Activated CD8-positive, alpha-beta T cell treated with anti-CD3 and anti-CD28 coated beads, Interleukin-2, amount 10 ng/mL, durations not matched to agents 7 days and 5 days (primary cell): ENCODE measurements around the gene ABLIM2. TPM values are rescaled to one million over a fixed set of nuclear protein-coding genes. Genes with fewer than 3 reads are reported as not detected.

Experiments used
- ATAC-seq: fragments of 150-1000 bp; cut with Tn5 transposase; one replicate; pipeline ENCODE4 v1.10.0; 2021; ENCODE audit warnings: moderate library complexity
- CTCF ChIA-PET: fragments of 350-600 bp; sonication (Branson Sonifier 250); formaldehyde crosslinking; loops from one replicate; lab custom pipeline; 2021; ENCODE audit warnings: antibody characterized with exemption; lab: Charles Lee
- POLR2A ChIA-PET: fragments of 350-600 bp; sonication (Branson Sonifier 250); formaldehyde crosslinking; loops from one replicate; lab custom pipeline; 2021; ENCODE audit warnings: antibody characterized with exemption; lab: Charles Lee
- DNase-seq: peaks from one replicate; pipeline ENCODE4 v3.0.0-alpha.2; 2020
- H3K27ac Mint-ChIP-seq: one replicate; pipeline ENCODE4 v1.8.0; 2021; ENCODE audit warnings: mild to moderate bottlenecking, mixed read lengths
- H3K27me3 Mint-ChIP-seq: one replicate; pipeline ENCODE4 v1.8.0; 2021; ENCODE audit warnings: low read depth, mixed read lengths
- H3K36me3 Mint-ChIP-seq: one replicate; pipeline ENCODE4 v1.8.0; 2021; ENCODE audit warnings: low read depth, mixed read lengths
- H3K4me1 Mint-ChIP-seq: one replicate; pipeline ENCODE4 v1.8.0; 2021; ENCODE audit warnings: low read depth, mixed read lengths
- H3K4me3 Mint-ChIP-seq: one replicate; pipeline ENCODE4 v1.8.0; 2021; ENCODE audit warnings: mild to moderate bottlenecking, mixed read lengths
- H3K9me3 Mint-ChIP-seq: one replicate; pipeline ENCODE4 v1.8.0; 2022; ENCODE audit warnings: mixed read lengths; ENCODE audit not compliant: insufficient read depth
- total RNA-seq, 2 experiments: library from RNA; stranded (reverse); gene quantifications; one replicate each; pipeline ENCODE4 v1.2.3, GENCODE V29; 2021

Gene ABLIM2
- total RNA-seq, 2 experiments from 2014 or later = 0.42 to 0.55 TPM

DNA sequence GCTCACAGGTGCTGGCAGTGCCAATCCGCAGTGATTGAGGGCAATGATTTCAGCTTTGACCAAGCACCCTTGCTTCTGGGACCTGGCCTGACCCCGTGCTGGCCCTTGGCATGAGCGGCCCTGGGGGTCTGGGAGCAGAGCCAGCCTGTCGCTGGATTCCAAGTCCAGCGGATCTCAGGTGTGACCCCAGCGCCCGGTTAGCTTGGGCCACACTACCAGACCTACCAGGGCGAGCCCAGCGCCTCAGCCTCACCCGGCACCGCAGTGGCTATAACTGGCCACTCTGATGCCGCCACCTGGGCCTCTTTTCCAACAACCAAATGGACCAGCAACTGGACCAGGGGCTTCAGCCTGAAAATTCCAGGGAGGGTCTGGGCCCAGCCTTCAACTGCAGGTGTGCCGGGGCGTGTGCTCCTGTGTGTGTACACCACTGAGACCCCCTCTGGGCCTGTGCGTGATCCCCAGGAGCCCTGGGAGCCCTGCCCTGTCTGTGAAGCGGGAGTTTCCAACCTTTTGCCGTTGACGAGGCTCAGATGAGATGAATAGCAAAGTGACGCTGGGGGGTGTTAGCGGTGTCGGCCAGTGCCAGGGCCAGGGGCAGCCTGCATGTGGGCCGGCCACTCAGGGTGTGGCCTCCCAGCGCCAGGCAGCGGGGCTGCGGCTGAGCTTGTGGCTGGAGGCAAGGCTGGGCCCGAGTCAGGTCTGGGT, 41.1 kb upstream of the ABLIM2 start:
- Mint-ChIP-seq H3K27me3 (no peaks in the 10 kb centered on the region), H3K36me3 (no peaks in the 10 kb centered on the region), H3K4me3 (peak overlapping the region; percentile 79), H3K9me3 (no peaks in the 10 kb centered on the region), H3K4me1 (peaks cover 37% of the 10 kb centered on the region), H3K27ac (peak overlapping the region; percentile 86)
- POLR2A ChIA-PET = interaction anchor here (0.6 to 2.3 kb wide), 6 partner anchors 9 to 1715 kb away, joined by 3 to 12 read pairs (median 3); partner anchors contain the start of gene ABLIM2
- CTCF ChIA-PET = interaction anchor here (1.2 to 2.7 kb wide), 2 partner anchors 23 to 43 kb away, joined by 7 to 8 read pairs; no protein-coding TSS in a partner anchor
- no peak for DNase-seq
- ATAC-seq = no peak

- ATAC-seq (peak; percentile 96), DNase-seq (peak; percentile 77)
- no peaks in the 10 kb centered on the region for H3K9me3 Mint-ChIP-seq
- CTCF ChIA-PET = interaction anchor here (1.2 to 2.7 kb wide), 2 partner anchors 22 to 43 kb away, joined by 7 to 8 read pairs; no protein-coding TSS in a partner anchor
- no peaks in the 10 kb centered on the region for H3K36me3 Mint-ChIP-seq
- H3K27ac Mint-ChIP-seq = peak within 1 kb of the TSS; percentile 86
- peaks cover 37% of the 10 kb centered on the region for H3K4me1 Mint-ChIP-seq
- H3K4me3 Mint-ChIP-seq = peak within 1 kb of the TSS; percentile 79
- POLR2A ChIA-PET = interaction anchor here (0.6 to 2.3 kb wide), 8 partner anchors 8 to 1714 kb away, joined by 3 to 12 read pairs (median 3); partner anchors contain the start of gene ABLIM2
- H3K27me3 Mint-ChIP-seq = no peaks in the 10 kb centered on the region
Measured at GRCh38 chr4:8198906-8199593, 40.4 kb upstream of the ABLIM2 start, which contains the start of gene SH3TC1. SH3TC1 (plus strand) TSS chr4:8199290; CDS start chr4:8205195, 5,905 bp downstream.

GRCh38 chr4:8198206-8198905, 39.7 kb upstream of the ABLIM2 start:
- no peak for ATAC-seq
- Mint-ChIP-seq H3K36me3 (no peaks in the 10 kb centered on the region), H3K4me1 (peaks cover 41% of the 10 kb centered on the region), H3K9me3 (no peaks in the 10 kb centered on the region), H3K27me3 (peaks cover 1% of the 10 kb centered on the region), H3K27ac (peak overlapping the region; percentile 86), H3K4me3 (peak overlapping the region; percentile 79)
- DNase-seq = no peak
- CTCF ChIA-PET = interaction anchor here (1.2 to 2.7 kb wide), 3 partner anchors 22 to 44 kb away, joined by 6 to 8 read pairs (median 7); no protein-coding TSS in a partner anchor
- POLR2A ChIA-PET = interaction anchor here (0.6 to 2.3 kb wide), 6 partner anchors 8 to 108 kb away, joined by 3 to 12 read pairs (median 3); partner anchors contain the start of gene ABLIM2

- H3K27ac Mint-ChIP-seq = no peak overlapping the region
- no peaks in the 10 kb centered on the region for H3K9me3 Mint-ChIP-seq
- H3K27me3 Mint-ChIP-seq = peaks cover 2% of the 10 kb centered on the region
- no peak for ATAC-seq
- DNase-seq = no peak
- POLR2A ChIA-PET = no interaction called here
- CTCF ChIA-PET = interaction anchor here (1.9 kb wide), 1 partner anchor 21 kb away, joined by 6 read pairs; no protein-coding TSS in a partner anchor
- no peaks in the 10 kb centered on the region for H3K36me3 Mint-ChIP-seq
- H3K4me3 Mint-ChIP-seq = no peak overlapping the region
- H3K4me1 Mint-ChIP-seq = peaks cover 49% of the 10 kb centered on the region
Measured at GRCh38 chr4:8197521-8197920, 38.9 kb upstream of the ABLIM2 start.

DNA sequence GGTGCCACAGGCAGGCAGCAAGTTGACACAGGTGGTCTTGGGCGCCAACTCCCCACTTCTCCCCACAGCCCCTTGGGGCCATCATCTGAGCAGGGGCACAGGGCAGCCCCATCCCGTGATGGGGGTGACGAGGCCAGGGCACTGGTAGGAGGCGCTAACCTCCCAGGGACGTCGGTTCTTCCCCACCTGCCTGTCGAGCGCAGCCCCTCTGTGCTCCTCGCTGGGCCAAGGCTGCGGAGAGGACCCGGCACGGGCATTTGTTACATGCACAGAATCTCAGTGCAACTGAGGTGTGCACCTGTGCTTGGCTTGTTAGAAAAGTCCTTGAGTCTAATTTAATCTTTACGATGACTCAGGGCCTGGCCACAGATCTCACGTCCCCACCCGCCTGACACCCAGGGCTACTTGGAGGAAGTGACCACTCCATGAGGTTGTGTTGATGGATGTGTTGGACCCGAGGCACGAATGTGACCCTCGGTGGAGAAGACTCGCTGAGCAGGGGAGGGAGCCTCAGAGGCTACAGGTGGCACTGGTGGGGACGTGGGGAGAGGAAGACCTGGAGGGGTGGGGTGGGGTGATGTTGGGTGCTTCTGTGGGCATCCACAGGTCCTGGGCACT, 37.3 kb upstream of the ABLIM2 start:
- Mint-ChIP-seq H3K9me3 (no peaks in the 10 kb centered on the region), H3K4me3 (no peak overlapping the region), H3K36me3 (no peaks in the 10 kb centered on the region), H3K27me3 (peaks cover 2% of the 10 kb centered on the region), H3K27ac (no peak overlapping the region), H3K4me1 (peaks cover 38% of the 10 kb centered on the region)
- ATAC-seq (no peak), DNase-seq (no peak)
- ChIA-PET CTCF (no interaction called here), POLR2A (no interaction called here)

DNA sequence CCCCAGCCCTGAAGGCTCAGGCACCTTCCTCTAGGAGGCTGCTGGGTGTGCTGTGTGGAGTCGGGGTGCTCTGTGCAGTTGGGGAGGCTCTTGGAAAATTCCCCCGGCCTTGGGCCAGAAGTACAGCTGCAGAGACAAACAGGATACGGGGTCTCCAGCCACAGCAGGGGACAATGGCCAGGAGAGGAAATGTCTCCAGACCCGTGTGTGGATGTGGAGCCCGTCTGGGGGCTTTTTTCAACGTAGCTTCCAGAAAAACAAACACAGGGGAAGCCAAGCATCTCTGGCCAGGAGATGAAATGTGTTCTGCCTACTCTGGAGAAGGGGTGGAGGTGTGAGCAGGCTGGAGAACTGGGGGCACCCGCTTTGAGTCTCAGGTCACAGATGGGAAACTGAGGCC, 36.8 kb upstream of the ABLIM2 start:
- H3K4me3 Mint-ChIP-seq = no peak overlapping the region
- POLR2A ChIA-PET = interaction anchor here (0.6 kb wide), 1 partner anchor 194 kb away, joined by 3 read pairs; no protein-coding TSS in a partner anchor
- DNase-seq = no peak
- H3K27me3 Mint-ChIP-seq = peaks cover 2% of the 10 kb centered on the region
- H3K27ac Mint-ChIP-seq = no peak overlapping the region
- H3K36me3 Mint-ChIP-seq = no peaks in the 10 kb centered on the region
- ATAC-seq = no peak
- H3K9me3 Mint-ChIP-seq = no peaks in the 10 kb centered on the region
- H3K4me1 Mint-ChIP-seq = peaks cover 33% of the 10 kb centered on the region
- CTCF ChIA-PET = no interaction called here

- POLR2A ChIA-PET = interaction anchor here (0.6 kb wide), 1 partner anchor 193 kb away, joined by 3 read pairs; no protein-coding TSS in a partner anchor
- CTCF ChIA-PET = interaction anchor here (2.1 to 2.4 kb wide), 2 partner anchors 18 to 48 kb away, joined by 5 to 18 read pairs; no protein-coding TSS in a partner anchor
- no peak overlapping the region for H3K4me3 Mint-ChIP-seq
- peaks cover 24% of the 10 kb centered on the region for H3K4me1 Mint-ChIP-seq
- H3K27ac Mint-ChIP-seq = no peak overlapping the region
- H3K36me3 Mint-ChIP-seq = no peaks in the 10 kb centered on the region
- H3K27me3 Mint-ChIP-seq = peaks cover 2% of the 10 kb centered on the region
- DNase-seq (no peak), ATAC-seq (no peak)
- no peaks in the 10 kb centered on the region for H3K9me3 Mint-ChIP-seq
Measured at GRCh38 chr4:8194306-8195242, 36.0 kb upstream of the ABLIM2 start.

DNA sequence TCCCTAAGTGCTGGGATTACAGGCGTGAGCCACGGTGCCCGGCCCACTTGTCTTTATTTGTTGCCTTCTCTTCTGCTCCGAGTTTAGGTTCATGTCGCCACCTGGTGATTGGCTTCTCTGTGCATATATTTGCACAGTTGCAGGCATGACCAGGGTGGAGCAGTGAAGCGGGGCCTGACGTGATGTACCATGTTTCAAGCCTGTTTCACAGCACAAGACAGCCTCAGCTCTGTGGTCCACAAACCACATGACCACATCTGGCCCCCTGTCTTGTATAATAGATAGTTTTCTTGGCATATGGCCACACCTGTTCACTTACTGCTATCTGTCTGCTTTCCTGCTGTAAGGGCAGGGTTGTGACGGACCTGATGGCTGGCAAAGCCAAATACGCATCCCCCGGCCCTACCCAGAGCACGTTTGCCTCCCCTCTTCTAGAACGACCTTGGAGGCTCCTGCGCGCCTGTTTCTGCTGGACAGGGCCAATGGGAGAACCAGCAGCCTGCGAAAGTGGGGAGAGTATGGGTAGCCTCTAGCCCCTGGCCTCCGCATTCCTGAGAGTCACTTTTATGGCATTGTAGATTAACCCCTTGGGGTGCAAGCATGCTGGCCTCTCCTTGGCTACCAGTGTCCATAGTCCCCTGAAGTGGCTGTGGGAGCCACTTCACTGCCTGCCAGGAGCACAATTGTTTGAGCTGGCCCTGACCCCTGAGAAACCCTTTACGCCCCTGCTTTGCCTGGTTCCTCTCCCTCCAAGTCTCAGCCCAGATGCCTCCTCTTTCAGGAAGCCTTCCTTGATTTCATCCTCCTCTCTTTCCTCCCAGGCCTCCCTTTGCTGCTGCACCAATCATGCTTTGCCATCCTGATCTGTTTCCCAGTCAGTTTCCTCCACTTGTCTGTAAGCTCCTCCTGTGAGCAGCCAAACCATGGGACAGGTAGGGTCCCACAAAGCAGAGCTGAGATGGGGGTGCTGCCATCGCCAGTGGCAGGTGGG, 34.4 kb upstream of the ABLIM2 start:
- Mint-ChIP-seq H3K27me3 (peaks cover 2% of the 10 kb centered on the region), H3K4me3 (no peak overlapping the region), H3K9me3 (no peaks in the 10 kb centered on the region), H3K36me3 (no peaks in the 10 kb centered on the region), H3K27ac (peak overlapping the region; percentile 49), H3K4me1 (peaks cover 11% of the 10 kb centered on the region)
- ATAC-seq (peak; percentile 72), DNase-seq (peak; percentile 58)
- POLR2A ChIA-PET = no interaction called here
- CTCF ChIA-PET = interaction anchor here (0.7 to 2.4 kb wide), 4 partner anchors 16 to 49 kb away, joined by 3 to 18 read pairs (median 5); no protein-coding TSS in a partner anchor

DNA sequence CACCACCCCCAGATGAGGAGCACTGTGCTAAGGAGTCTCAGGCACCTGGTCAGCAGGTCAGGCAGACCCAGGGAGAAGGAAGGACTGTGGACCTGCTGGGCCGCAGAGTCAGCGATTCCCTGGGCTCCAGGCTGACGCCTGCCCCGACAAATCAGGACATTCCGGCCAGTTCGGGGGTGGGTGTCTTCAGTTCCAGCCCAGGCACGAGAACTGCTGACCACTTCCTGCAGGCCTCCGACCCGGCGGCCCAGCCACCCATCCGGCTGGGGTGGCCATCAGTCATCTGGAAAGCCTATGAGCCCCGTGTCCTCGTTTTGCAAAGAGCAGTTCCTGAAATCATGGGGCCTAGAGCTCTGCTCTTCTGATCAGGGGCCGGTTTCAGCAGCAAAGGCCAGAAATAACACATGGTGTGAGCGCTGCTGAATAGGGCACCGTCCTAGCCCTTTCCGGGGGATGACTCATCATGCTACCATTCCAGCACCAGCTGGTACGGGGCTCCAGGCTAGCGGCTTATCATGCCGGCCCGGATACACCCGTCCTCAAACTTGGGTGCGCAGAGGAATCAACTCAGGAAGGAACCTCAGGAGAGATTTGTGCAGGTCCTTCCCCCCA, 32.6 kb upstream of the ABLIM2 start:
- Mint-ChIP-seq H3K27me3 (peaks cover 2% of the 10 kb centered on the region), H3K36me3 (no peaks in the 10 kb centered on the region), H3K4me3 (no peak overlapping the region), H3K9me3 (no peaks in the 10 kb centered on the region), H3K27ac (no peak overlapping the region), H3K4me1 (peaks cover 11% of the 10 kb centered on the region)
- ChIA-PET CTCF (interaction anchor here (1.1 to 1.5 kb wide), 2 partner anchors 14 to 249 kb away, joined by 3 to 5 read pairs; partner anchors contain the start of genes ACOX3 and TRMT44), POLR2A (interaction anchor here (0.6 to 1.2 kb wide), 2 partner anchors 8 to 1742 kb away, joined by 3 read pairs; partner anchors contain the start of gene SH3TC1)
- DNase-seq (no peak), ATAC-seq (no peak)
